Spinal cord (tissue), 10 donors: ENCODE data around the gene MSH3. TPM values are rescaled to one million over a fixed set of nuclear protein-coding genes. Genes with fewer than 3 reads are reported as not detected.

Experiments used
- DNase-seq, 6 donors: peaks; one replicate each; pipeline versions ENCODE4 v3.0.0 to v3.0.0-alpha.2; 2013 to 2015; ENCODE audit warnings: low spot score in 6 of 6, low read depth in 4 of 6
- H3K27ac ChIP-seq: one replicate; pipeline ENCODE4 v1.5.1; 2013; ENCODE audit warnings: low read depth, low read length, control low read depth
- H3K27me3 ChIP-seq: one replicate; pipeline ENCODE4 v1.6.1; 2013; ENCODE audit warnings: low read length; ENCODE audit not compliant: control insufficient read depth, insufficient read depth
- H3K36me3 ChIP-seq: one replicate; pipeline ENCODE4 v1.6.1; 2013; ENCODE audit warnings: low read length; ENCODE audit not compliant: control insufficient read depth, insufficient read depth
- H3K4me1 ChIP-seq: one replicate; pipeline ENCODE4 v1.6.1; 2013; ENCODE audit warnings: low read length; ENCODE audit not compliant: control insufficient read depth, insufficient read depth
- H3K4me3 ChIP-seq: one replicate; pipeline ENCODE4 v1.5.1; 2013; ENCODE audit warnings: low read depth, low read length, control low read depth
- H3K9me3 ChIP-seq: one replicate; pipeline ENCODE4 v1.6.1; 2013; ENCODE audit warnings: low read length; ENCODE audit not compliant: control insufficient read depth, insufficient read depth
- WGBS: methylation state at CpG from one replicate; pipeline ENCODE4 v1.1.5; 2013; ENCODE audit warnings: missing lambda C conversion rate; ENCODE audit not compliant: insufficient coverage; 5-methylcytosine and 5-hydroxymethylcytosine counted together
- polyA plus RNA-seq, 2 donors: library from polyadenylated mRNA; unstranded; fragments of 120-200 nt; gene quantifications; one replicate each; pipeline ENCODE4 v1.2.1, GENCODE V29; 2013; ENCODE audit not compliant: insufficient read length in 2 of 2
- small RNA-seq: library from RNA; depleted of rRNA; stranded (forward); fragments of <200 nt; gene quantifications from one replicate; pipeline ENCODE3, GENCODE V24; 2014; ENCODE audit warnings: low replicate concordance
- total RNA-seq, 2 donors: library from RNA; depleted of rRNA in 1 of 2; stranded (reverse); fragments of 120-200 nt in 1 of 2; fragments of >200 nt in 1 of 2; gene quantifications; one replicate each; pipeline versions ENCODE4 v1.2.3 to v1.2.4, GENCODE V29; 2013 to 2014
- donor health status: healthy.

The MSH3 gene
- total and polyA plus RNA-seq, 4 donors: 9.4 to 29.0 (median 15.9) TPM

- H3K9me3 ChIP-seq: no peaks in the 10 kb centered on the region
- no peak overlapping the region for H3K4me3 ChIP-seq
- no peak overlapping the region for H3K27ac ChIP-seq
- WGBS: 80% methylated on average over 1 of the region's 4 CpGs
- no peak for DNase-seq
- no peaks in the 10 kb centered on the region for H3K27me3 ChIP-seq
- no peaks in the 10 kb centered on the region for H3K4me1 ChIP-seq
- H3K36me3 ChIP-seq: no peaks in the 10 kb centered on the region
Measured at GRCh38 chr5:80916676-80917075, 262.2 kb downstream of the MSH3 start.

- no peak overlapping the region for H3K27ac ChIP-seq
- H3K27me3 ChIP-seq: no peaks in the 10 kb centered on the region
- WGBS: no CpG with 5 or more reads among the region's 3 CpGs
- peak in 2 of 6 donors; percentile 5 to 55 for DNase-seq
- no peaks in the 10 kb centered on the region for H3K36me3 ChIP-seq
- no peaks in the 10 kb centered on the region for H3K4me1 ChIP-seq
- H3K9me3 ChIP-seq: no peaks in the 10 kb centered on the region
- H3K4me3 ChIP-seq: no peak overlapping the region
Measured at GRCh38 chr5:80917631-80918030, 263.2 kb downstream of the MSH3 start.

- Histone ChIP-seq H3K27ac (no peak overlapping the region), H3K36me3 (no peaks in the 10 kb centered on the region), H3K27me3 (no peaks in the 10 kb centered on the region), H3K4me1 (no peaks in the 10 kb centered on the region), H3K9me3 (no peaks in the 10 kb centered on the region), H3K4me3 (no peak overlapping the region)
- no peak for DNase-seq
- WGBS: 91% methylated on average over 4 of the region's 6 CpGs
Measured at GRCh38 chr5:80919678-80920196, 265.3 kb downstream of the MSH3 start.

- H3K9me3 ChIP-seq: no peaks in the 10 kb centered on the region
- no peak overlapping the region for H3K4me3 ChIP-seq
- no peaks in the 10 kb centered on the region for H3K36me3 ChIP-seq
- H3K27ac ChIP-seq: no peak overlapping the region
- DNase-seq: no peak
- H3K4me1 ChIP-seq: no peaks in the 10 kb centered on the region
- no peaks in the 10 kb centered on the region for H3K27me3 ChIP-seq
Measured at GRCh38 chr5:80920333-80920732, 265.9 kb downstream of the MSH3 start.

GRCh38 chr5:80921026-80921425, 266.6 kb downstream of the MSH3 start:
- Histone ChIP-seq H3K4me3 (no peak overlapping the region), H3K27me3 (no peaks in the 10 kb centered on the region), H3K9me3 (no peaks in the 10 kb centered on the region), H3K27ac (no peak overlapping the region), H3K4me1 (no peaks in the 10 kb centered on the region), H3K36me3 (no peaks in the 10 kb centered on the region)
- no peak for DNase-seq

- WGBS: no CpG with 5 or more reads among the region's 1 CpG
Measured at GRCh38 chr5:80925931-80926330, 271.5 kb downstream of the MSH3 start.

More at GRCh38 chr5:80925931-80926330, 271.5 kb downstream of the MSH3 start:
- H3K9me3 ChIP-seq: no peaks in the 10 kb centered on the region
- no peaks in the 10 kb centered on the region for H3K27me3 ChIP-seq
- H3K27ac ChIP-seq: no peak overlapping the region
- no peak overlapping the region for H3K4me3 ChIP-seq
- DNase-seq: no peak
- no peaks in the 10 kb centered on the region for H3K4me1 ChIP-seq
- no peaks in the 10 kb centered on the region for H3K36me3 ChIP-seq

Small RNAs within 50 kb of the gene (small RNA-seq; reads per million reads assigned to genes)
- gene MTRNR2L2: not detected

Other genes with a start within 250 kb of the MSH3 start
- gene ZFYVE16, start 246.6 kb upstream of the MSH3 start, total RNA-seq: 100 to 1,000 TPM in 1 of 2 donors, 10 to 100 TPM in 1; 63.3 to 113 TPM
- 10 to 100 TPM; 69.9 to 75.1 TPM for gene ZFYVE16, start 246.6 kb upstream of the MSH3 start, polyA plus RNA-seq
- 10 to 100 TPM in 1 of 2 donors, 1 to 10 TPM in 1; 9.3 to 15.5 TPM for gene FAM151B, start 166.6 kb upstream of the MSH3 start, total RNA-seq
- gene FAM151B, start 166.6 kb upstream of the MSH3 start, polyA plus RNA-seq: 1 to 10 TPM; 3.7 to 4.2 TPM
- gene ANKRD34B, start 84.4 kb upstream of the MSH3 start, total RNA-seq: 1 to 10 TPM in 1 of 2 donors, under 1 TPM in 1; 0.39 to 2.7 TPM
- 1 to 10 TPM; 2.7 to 2.8 TPM for gene ANKRD34B, start 84.4 kb upstream of the MSH3 start, polyA plus RNA-seq
- 10 to 100 TPM; 41.2 to 42.4 TPM for gene DHFR, start 331 bp downstream of the MSH3 start, total RNA-seq
- gene DHFR, start 331 bp downstream of the MSH3 start, polyA plus RNA-seq: 10 to 100 TPM; 47.9 to 58.9 TPM